Keratinocyte (primary cell): Measurements from ENCODE around the gene CNIH2.
"Not testable (repeated sequence)": the region's sequence is repeated elsewhere in the genome, so short reads cannot be mapped to it uniquely, and the experiment has no call there.

Experiments used
- CTCF ChIP-seq, 3 experiments: IDR thresholded peaks in 1 of 3; conservative IDR thresholded peaks in 1 of 3; optimal IDR thresholded peaks in 1 of 3; 2 replicates in 2 of 3; 3 replicates in 1 of 3; pipeline versions ENCODE3 to v1.5.1; 2011; ENCODE audit warnings: low read length in 3 of 3, mild to moderate bottlenecking in 3 of 3, moderate library complexity in 2 of 3, control low read depth in 1 of 3, inconsistent platforms in 1 of 3; ENCODE audit not compliant: insufficient read depth in 2 of 3; ENCODE audit errors: extremely low read depth in 1 of 3
- EZH2 ChIP-seq: IDR thresholded peaks from one replicate; pipeline ENCODE4 v1.6.1; 2012; ENCODE audit warnings: inconsistent platforms, mild to moderate bottlenecking, low read length, moderate library complexity

- TF ChIP-seq CTCF (optimal IDR thresholded peaks at IDR 0.05 in 1 of 3, IDR thresholded peaks at IDR 0.05 in 1 of 3, conservative IDR thresholded peaks at IDR 0.05 in 1 of 3; ENCODE audit: extremely low read depth in 1 of 3, insufficient read depth in 2 of 3, low read length in 3 of 3); EZH2: not testable (repeated sequence)
Measured at GRCh38 chr11:66320748-66321147, 42.8 kb downstream of the CNIH2 start.
